Measurements from ENCODE around the gene GKN2.

The GKN2 gene, protein sequence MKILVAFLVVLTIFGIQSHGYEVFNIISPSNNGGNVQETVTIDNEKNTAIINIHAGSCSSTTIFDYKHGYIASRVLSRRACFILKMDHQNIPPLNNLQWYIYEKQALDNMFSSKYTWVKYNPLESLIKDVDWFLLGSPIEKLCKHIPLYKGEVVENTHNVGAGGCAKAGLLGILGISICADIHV

GRCh38 chr2:68952887-68953521, at the start of gene GKN2:
TSS of gene GKN2 (minus strand) at chr2:68952893. CDS start at chr2:68952861, 32 bp downstream.
- no peak for DNase-seq (ENCODE audit: low spot score)

DNA sequence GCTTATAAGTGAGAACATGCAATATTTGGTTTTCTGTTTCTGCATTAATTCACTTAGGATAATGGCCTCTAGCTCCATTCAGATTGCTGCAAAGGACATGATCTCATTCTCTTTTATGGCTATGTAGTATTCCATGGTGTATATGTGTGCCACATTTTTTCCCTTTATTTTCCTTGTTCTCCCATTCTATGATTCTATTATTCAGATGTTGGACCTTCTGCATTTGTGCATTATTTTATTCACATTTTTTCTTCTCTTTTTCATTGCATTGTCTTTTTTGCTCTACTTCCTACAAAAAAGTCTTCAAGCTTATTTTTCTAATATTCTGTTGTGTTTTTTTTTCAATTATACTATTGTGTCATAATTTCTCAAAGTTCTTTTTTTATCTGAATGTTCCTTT, 49.2 kb upstream of the GKN2 start:
- DNase-seq (ENCODE audit: low spot score): no peak

DNA sequence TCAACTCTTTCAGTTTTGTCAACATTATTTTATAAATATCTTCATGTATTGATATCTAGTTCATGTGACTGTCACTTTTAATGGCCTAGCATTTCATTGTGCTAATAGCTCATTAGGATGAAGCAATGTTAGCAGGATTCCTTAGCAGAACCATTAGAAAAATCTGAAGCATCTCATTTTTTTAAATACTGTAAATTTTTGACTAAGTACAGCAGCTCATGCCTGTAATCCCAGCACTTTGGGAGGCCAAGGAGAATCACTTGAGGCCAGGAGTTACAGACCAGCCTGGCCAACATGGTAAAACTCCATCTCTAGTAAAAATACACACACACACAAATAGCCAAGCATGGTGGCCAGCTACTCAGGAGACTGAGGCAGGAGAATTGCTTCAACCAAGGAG, 44.7 kb upstream of the GKN2 start:
- DNase-seq (ENCODE audit: low spot score): no peak

DNA sequence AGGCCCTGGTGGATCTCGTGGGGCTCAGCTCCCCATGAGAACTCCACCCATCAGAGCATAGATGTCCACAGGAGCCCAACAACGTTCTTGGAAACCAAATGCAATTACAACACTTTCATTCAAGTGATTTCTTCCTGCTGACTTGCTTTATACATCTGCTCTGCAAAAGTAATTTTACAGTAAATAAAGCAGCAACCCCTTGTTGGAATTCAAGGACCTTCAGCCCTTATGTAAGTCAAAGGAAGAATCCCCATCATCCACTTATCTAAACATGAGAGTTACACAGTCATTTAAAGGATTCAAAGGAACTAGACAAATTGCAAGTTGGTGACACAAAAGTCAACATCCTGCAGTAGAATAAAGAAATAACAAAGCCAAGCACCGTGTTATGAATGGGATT, 43.2 kb upstream of the GKN2 start:
- no peak for DNase-seq (ENCODE audit: low spot score)

- no peak for DNase-seq (ENCODE audit: low spot score)
Measured at GRCh38 chr2:68994864-68995263, 42.2 kb upstream of the GKN2 start.

DNA sequence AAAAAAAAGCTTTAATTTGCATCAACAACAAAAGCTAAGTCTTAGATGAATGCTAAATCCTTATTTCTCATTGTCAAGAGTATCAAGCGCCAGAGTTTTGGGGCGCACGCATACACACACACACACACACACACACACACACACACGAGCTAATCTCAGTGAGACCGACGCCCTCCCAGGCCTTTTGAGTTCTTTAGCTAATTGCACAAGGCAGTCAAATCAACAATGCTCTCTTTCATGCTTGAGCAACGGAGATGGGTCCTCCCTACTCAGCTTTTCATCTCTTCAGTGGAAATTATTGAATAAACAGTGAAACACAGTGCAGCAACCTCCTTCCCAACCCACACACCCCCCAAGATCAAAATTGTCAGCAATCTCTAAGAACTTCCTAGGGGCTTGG, 41.0 kb upstream of the GKN2 start:
- DNase-seq (ENCODE audit: low spot score): no peak

GRCh38 chr2:68992933-68993332, 40.2 kb upstream of the GKN2 start:
- DNase-seq (ENCODE audit: low spot score): no peak

- DNase-seq (ENCODE audit: low spot score): no peak
Measured at GRCh38 chr2:68992341-68992740, 39.6 kb upstream of the GKN2 start.

GRCh38 chr2:68989035-68989434, 36.3 kb upstream of the GKN2 start:
- no peak for DNase-seq (ENCODE audit: low spot score)

DNA sequence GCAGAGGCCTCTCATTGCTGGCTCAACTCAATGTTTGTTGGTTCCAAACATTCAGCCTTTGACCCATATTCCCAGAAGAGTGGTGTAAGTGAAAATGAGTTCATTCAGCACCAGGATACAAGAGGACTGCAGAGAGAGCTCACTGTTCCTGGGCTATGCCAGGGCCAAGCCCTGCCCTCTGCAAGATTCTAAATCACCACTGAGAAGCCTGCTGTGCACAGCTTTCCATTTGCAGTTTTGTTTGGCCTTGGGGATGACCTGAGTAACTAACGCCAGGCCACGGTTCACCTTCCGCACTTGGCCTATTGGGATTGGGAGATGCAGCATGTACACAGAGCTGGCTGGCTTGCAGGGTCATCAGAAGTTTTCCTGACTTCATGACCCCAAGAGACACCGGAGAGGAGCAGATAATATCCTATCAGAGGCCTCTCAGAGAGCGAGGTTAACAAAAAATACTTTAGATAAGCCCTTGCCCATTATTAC, 34.4 kb upstream of the GKN2 start:
- DNase-seq (ENCODE audit: low spot score): no peak

- DNase-seq (ENCODE audit: low spot score): no peak
Measured at GRCh38 chr2:68980956-68981355, 28.3 kb upstream of the GKN2 start.

- DNase-seq (ENCODE audit: low spot score): no peak
Measured at GRCh38 chr2:68978098-68978497, 25.4 kb upstream of the GKN2 start.

GRCh38 chr2:68977453-68977852, 24.8 kb upstream of the GKN2 start:
- DNase-seq (ENCODE audit: low spot score): no peak

- DNase-seq (ENCODE audit: low spot score): no peak
Measured at GRCh38 chr2:68975844-68976243, 23.2 kb upstream of the GKN2 start.

DNA sequence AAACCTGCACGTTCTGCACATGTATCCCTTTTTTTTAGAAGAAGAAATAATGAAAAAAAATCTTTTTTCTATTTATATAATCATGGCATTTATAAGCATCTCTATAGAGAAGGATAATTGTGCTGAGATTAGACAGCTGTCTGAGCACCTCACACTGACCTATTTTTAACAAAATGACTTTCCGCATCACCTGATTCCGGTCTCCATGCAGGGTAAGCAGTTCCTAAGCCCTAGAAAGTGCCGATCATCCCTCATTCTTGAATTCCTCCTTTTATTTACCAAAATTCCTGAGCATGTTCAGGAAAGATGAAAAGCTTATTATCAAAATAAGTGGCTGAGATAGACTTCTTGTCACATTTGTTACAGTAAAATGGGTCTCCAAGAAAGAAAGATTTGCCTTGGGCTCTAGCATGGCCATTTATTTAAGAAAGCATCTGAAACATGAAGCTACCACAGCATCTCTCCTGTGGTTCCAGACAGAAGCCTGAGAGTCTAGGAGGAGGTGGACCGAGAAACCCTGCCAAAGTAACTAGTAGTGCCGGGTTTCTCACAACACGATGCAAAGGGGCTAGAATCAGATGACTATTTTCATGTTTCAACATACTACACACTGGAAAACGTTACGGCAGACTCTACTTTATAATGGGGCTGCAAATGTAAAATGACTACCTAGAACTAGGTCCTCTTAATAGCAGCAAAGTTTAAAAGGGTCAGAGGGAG, 22.4 kb upstream of the GKN2 start:
- no peak for DNase-seq (ENCODE audit: low spot score)

GRCh38 chr2:68974251-68974650, 21.6 kb upstream of the GKN2 start, which contains the start of gene GKN1:
TSS of gene GKN1 (plus strand) at chr2:68974636. CDS start at chr2:68974678, 42 bp downstream.
- DNase-seq (ENCODE audit: low spot score): no peak

- no peak for DNase-seq (ENCODE audit: low spot score)
Measured at GRCh38 chr2:68971591-68972231, 19.0 kb upstream of the GKN2 start.

DNA sequence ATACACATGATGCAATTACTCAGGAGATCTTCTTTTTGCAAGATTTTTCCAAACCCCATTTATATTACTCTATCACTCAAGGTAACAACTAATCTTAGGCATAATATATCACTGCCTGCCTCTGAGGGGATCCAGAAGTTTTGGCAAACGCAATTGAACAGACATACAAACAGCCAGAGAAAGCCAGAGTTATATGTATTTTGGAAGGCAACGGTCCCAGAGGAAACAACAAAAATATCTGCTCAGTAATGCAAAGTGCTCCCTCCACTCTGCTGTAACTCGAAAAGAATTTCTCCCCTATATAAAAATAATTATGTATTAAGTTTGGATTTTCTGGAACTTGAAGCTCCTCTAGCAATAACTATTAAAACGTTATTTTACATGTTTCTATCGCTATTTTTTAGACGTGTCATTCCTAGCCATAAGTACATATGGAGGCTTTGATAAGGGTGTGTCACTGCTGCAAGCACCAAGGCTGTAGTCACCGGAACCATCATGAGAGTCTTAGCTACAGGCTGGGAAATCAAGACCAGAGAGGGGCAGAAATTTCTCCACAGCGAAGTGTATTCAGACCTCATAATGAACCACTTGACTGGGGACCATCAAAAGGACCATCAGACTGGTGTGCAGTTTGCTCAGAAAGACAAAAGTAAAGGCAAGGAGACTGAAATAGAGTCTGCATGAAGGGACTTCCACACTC, 18.0 kb upstream of the GKN2 start:
- no peak for DNase-seq (ENCODE audit: low spot score)

DNA sequence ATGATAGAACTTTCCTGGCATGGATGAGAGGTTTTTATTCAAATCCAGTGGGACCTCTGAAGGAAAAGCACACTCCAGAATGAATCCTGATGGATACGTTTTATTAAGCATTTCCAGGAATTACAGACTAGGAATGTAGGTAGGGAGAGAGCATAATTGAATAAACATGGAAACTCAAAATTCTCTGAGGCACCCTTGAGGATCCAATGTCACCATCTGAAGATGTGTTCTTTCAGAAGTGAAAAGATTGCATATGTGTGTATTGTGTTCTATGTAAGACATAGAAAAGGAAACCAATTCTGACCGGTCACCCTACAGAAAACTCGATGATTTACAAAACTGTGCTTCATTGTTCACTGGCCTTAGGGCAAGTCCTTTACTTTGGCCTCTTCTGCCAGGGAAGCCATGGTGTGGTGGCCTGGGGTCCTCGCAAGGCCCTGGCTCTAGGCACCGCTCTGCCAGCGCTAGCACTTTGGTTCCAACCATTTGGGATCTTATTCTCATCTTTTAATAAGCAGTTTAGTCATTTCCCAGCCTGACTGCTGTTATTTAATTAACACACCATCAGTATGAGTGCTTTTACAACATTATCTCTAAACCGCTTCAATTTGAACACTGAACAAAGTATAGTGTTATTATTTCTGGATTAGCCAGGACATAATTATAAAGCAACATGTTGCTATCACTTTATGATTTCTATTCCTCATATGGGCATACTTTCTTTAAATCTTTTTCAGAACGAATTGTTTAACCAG, 17.2 kb upstream of the GKN2 start:
- no peak for DNase-seq (ENCODE audit: low spot score)

DNA sequence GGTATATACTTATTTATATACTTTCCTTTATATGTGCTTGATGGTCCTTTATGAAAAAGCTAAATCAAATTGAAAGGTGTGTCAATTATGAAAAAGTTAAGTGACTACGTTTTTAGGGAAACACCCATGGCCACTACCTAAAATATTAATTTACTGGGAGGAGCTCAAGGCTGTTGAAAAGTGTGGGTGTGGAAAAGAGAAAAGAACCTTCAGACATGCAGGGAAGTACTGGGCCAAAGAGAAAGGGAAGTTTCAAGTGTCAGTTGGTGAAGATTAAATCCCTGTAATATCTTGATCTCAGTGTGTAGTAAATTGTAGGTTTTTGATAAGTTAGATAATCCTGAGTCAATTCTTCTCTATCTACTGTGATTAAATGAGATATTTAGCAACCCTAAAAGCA, 15.5 kb upstream of the GKN2 start:
- DNase-seq (ENCODE audit: low spot score): no peak

DNA sequence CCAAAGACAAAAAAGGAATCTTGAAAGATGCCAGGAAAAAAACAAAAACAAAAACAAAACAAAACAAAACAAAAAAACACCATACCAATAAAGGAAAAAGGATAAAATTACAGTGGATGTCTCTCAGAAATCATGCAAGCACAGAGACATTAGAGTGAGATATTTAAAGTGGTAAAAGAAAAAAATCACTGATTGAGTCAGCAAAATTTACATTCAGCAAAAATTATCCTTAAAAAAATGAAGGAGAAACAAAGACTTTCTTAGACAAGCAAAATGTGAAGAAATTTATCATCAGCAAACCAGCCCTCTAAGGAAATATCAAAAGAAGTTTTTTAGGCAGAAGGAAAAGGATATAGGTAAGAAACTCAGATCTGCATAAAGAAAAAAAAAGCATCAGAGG, 11.6 kb upstream of the GKN2 start:
- no peak for DNase-seq (ENCODE audit: low spot score)
